ENCODE data around the gene PCDHGA1.

Gene PCDHGA1

GRCh38 chr5:141515946-141516671, 185.8 kb downstream of the PCDHGA1 start:
- no peak for DNase-seq

- no peak for DNase-seq
Observed at GRCh38 chr5:141516672-141517025, 186.3 kb downstream of the PCDHGA1 start.

GRCh38 chr5:141517312-141517711, 187.0 kb downstream of the PCDHGA1 start:
- DNase-seq: no peak

DNA sequence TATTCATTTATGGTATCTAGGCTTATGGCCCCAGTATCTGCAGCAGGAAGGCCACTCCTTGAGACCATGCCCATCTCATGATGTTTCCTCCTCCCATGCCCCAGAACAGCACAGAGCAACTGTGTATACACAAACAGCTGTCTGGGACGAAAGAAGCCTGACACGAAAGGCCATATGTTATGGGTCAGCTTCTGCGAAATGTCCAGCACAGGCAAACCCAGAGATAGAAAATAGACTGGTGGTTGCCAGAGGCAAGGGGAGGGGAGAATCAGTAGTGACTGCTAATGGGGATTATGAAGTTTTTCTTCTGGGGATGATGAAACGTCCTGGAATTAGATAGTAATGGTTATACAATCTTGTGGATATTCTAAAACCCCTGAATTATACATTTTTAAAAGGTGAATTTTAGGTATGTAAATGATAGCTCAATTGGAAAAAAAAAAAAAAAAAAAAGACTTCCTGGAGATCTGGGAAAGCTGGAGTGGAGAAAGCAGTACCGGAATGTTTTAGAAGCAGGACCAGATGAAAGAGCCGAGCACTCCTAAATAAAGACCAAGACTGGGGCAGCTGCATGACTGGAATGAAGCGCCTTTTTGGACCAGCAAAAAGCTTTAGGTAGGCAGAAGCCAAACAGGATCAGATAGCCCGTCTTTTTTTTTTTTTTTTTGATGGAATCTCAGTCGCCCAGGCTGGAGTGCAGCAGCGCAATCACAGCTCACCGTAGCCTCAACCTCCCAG, 187.7 kb downstream of the PCDHGA1 start:
- no peak for DNase-seq

GRCh38 chr5:141518618-141519015, 188.3 kb downstream of the PCDHGA1 start:
- no peak for DNase-seq

GRCh38 chr5:141519605-141520565, 189.6 kb downstream of the PCDHGA1 start:
- DNase-seq: no peak

- DNase-seq: no peak
Observed at GRCh38 chr5:141521244-141521781, 191.0 kb downstream of the PCDHGA1 start.

- no peak for DNase-seq
Observed at GRCh38 chr5:141522301-141522700, 192.0 kb downstream of the PCDHGA1 start.

DNA sequence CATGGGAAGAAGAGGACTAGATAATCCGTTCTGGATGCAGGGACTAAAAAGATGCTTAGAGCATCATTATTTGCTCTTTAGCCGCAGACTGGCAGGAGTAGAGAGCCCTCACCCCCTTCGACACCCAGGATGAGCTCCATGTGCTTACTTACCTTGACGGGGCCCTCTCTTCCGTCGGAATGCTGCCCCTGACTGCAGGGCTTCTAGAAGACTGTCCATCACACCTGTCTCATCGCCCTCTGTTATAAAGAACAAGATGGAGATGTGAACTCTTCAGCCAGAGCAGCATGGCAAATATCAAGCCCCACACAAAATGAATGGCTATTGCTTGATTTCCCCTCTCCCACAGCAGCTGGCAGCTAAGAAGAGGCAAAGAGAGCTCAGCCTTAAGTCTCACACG, 193.7 kb downstream of the PCDHGA1 start:
- DNase-seq: no peak

DNA sequence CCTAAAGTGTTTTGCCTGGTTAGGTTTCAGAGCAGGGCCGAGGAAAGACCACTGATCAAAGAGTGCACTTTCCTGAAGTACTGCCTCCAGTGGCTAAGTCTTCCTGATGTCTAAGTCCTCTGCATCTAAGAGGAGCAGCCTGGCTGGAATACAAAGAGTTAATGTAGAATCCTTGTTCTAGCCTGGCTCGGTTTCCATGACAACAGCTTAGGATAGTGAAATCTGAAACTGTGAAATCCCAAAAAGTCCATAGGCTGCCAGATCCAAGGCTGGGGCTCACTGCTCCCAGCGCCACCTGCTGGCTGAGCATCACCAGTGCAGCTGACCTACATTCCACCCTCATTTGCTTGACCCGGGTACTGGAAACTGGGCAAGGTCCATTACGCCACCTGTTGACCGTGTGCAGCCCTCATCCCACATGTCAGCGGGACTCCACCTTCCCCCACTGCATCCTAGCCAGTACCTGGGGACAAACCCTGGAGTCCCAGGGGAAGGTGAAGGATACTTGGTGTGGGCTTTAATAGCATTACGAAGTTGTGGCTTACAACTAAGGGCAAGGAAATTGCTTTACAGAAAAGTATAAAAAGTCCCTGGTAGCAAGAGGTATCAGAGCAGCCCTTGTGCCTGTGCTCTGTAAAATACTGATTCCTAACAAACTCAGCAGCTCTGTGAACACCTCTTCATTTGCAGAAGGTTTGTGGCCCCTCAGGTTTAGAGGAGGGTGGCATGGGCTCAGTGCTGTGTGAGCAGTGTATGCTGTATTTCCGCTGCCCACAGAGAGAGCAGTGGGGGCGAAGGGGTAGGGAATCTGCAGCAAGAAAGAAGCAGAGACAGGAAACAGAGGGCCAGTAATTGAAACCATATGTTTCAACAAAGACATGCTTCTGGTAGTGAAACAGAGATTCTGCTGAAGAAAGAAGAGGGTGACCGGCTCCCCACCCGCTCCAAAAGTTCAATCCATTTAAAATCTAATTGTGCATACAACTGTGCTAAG, 194.6 kb downstream of the PCDHGA1 start:
- DNase-seq: peak; percentile 85

DNA sequence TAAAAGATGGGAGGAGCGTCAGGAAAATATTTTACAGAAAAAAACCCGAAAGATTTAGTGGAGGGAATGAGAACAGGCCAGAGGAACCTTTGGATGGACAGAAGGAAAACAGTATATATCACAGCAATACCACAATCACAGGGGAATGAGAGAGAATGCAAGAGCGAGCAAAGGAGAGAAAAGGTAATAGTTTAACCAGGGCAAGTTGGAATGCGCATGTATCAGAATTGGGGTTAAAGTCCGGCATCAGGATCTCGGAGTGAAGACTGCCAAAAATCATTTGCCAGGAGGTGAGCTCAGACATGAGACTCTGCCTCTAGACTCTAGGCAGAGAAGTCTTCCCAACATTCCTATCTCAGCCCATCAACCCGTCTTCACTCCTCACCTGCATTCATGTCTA, 195.3 kb downstream of the PCDHGA1 start:
- DNase-seq: no peak

GRCh38 chr5:141527426-141527825, 197.1 kb downstream of the PCDHGA1 start:
- DNase-seq: no peak

GRCh38 chr5:141528291-141528984, 198.1 kb downstream of the PCDHGA1 start:
- no peak for DNase-seq

GRCh38 chr5:141529002-141529401, 198.7 kb downstream of the PCDHGA1 start:
- DNase-seq: no peak

GRCh38 chr5:141529873-141530272, 199.6 kb downstream of the PCDHGA1 start:
- no peak for DNase-seq

DNA sequence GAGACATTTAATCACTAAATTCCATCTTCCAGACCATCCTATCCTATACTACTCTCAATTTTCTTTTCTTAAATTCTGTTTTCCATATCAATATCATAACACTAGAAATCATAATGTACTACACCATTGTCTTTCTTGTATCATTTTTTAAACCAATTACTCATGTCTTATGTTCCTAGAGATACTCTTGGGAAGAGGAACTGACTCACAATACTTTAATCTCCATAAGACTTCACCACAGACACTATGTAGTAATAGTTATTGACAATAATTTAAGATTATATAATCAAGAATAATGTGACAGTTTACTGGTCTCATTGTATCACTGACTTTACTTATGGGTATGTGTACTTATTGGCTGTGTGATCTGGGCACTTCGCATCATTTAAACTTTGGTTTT, 202.4 kb downstream of the PCDHGA1 start:
- no peak for DNase-seq

DNA sequence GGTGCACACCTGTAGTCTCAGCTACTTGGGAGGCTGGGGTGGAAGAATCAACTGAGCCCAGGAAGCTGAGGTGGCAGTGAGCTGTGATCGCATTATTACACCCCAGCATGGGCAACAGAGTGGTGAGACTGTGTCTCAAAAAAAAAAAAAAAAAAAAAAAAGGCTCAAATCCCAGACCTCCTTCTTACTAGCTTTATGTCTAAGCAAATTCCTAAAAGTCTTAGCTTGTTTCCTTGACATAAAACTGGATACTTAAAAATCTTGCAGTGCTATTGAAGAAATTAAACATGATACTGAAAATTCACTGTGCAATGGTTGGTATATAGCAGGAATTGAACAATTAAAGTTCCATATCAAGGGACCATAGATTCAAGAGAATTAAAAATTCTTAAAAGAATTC, 203.6 kb downstream of the PCDHGA1 start:
- no peak for DNase-seq

- DNase-seq: no peak
Observed at GRCh38 chr5:141534492-141535213, 204.3 kb downstream of the PCDHGA1 start.

- DNase-seq: no peak
Observed at GRCh38 chr5:141543053-141543452, 212.7 kb downstream of the PCDHGA1 start.

- no peak for DNase-seq
Observed at GRCh38 chr5:141547488-141547887, 217.2 kb downstream of the PCDHGA1 start.

DNA sequence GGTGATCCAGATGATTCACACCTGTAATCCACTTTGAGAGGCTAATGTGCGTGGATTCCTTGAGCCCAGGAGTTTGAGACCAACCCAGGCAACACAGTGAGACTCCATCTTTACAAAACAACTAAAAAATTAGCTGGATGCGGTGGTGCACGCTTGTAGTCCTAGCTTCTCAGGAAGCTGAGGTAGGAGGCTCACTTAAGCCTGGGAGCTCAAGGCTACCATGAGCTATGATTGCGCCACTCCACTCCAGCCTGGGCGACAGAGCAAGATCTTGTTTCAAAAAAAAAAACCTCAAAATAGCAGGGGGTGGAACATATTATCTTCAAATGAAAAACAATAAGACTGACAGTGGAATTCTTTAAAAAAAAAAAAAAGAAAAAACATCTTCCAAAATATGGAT, 217.6 kb downstream of the PCDHGA1 start:
- no peak for DNase-seq

Data from COR-L47 (cell line).